SU-DHL-6 (cell line): Measurements from ENCODE around the gene IGF2BP2.

ENCODE experiments used
- H2AFZ ChIP-seq: fragments of 200-600 bp; sonication (generic); 2 replicates; pipeline ENCODE4 v1.6.1; 2014; ENCODE audit warnings: low read depth, mild to moderate bottlenecking, moderate library complexity, mixed read lengths, antibody characterized with exemption, low read length; ENCODE audit not compliant: severe bottlenecking
- H3F3A ChIP-seq: fragments of 200-600 bp; shearing (Covaris generic); 2 replicates; pipeline ENCODE4 v1.6.0; 2016; ENCODE audit warnings: antibody characterized with exemption, mild to moderate bottlenecking; ENCODE audit not compliant: insufficient read depth
- H3K27ac ChIP-seq: fragments of 200-600 bp; sonication (generic); 2 replicates; pipeline ENCODE4 v1.5.1; 2016; ENCODE audit warnings: low read depth, mild to moderate bottlenecking, low read length, moderate library complexity, mixed read lengths
- H3K27me3 ChIP-seq: fragments of 200-600 bp; sonication (generic), shearing (Covaris generic); 2 replicates; pipeline ENCODE4 v1.6.0; 2014; ENCODE audit warnings: mild to moderate bottlenecking, low read length
- H3K36me3 ChIP-seq: fragments of 200-600 bp; sonication (generic); 2 replicates; pipeline ENCODE4 v1.6.1; 2014; ENCODE audit warnings: mild to moderate bottlenecking, low read length, mixed read lengths
- H3K4me2 ChIP-seq: fragments of 300-600, 200-600 bp; shearing (Covaris generic), sonication (generic); 2 replicates; pipeline ENCODE4 v1.6.0; 2014; ENCODE audit warnings: low read length, low read depth, mild to moderate bottlenecking; ENCODE audit not compliant: poor library complexity, severe bottlenecking
- H3K4me3 ChIP-seq: fragments of 200-600 bp; sonication (generic); 2 replicates; pipeline ENCODE4 v1.5.1; 2014; ENCODE audit warnings: antibody characterized with exemption, low read length, mild to moderate bottlenecking, mixed read lengths; ENCODE audit not compliant: insufficient read depth, poor library complexity, severe bottlenecking
- H3K79me2 ChIP-seq: fragments of 200-600 bp; sonication (generic); 2 replicates; pipeline ENCODE4 v1.6.1; 2014; ENCODE audit warnings: mild to moderate bottlenecking, low read length, moderate library complexity; ENCODE audit not compliant: insufficient read depth
- H3K9ac ChIP-seq: fragments of 200-600 bp; sonication (generic); 2 replicates; pipeline ENCODE4 v1.7.0; 2014; ENCODE audit warnings: mild to moderate bottlenecking, low read length
- H3K9me2 ChIP-seq: fragments of 200-600 bp; sonication (generic); replicated peaks from 2 replicates; pipeline ENCODE4 v1.6.1; 2014; ENCODE audit warnings: low read length; ENCODE audit not compliant: insufficient read depth
- H3K9me3 ChIP-seq: fragments of 200-600 bp; sonication (generic); 2 replicates; pipeline ENCODE4 v1.6.1; 2014; ENCODE audit warnings: low read length, mixed read lengths; ENCODE audit not compliant: insufficient read depth
- H4K20me1 ChIP-seq: fragments of 200-600 bp; sonication (generic); 2 replicates; pipeline ENCODE4 v1.6.1; 2014; ENCODE audit warnings: low read depth, mild to moderate bottlenecking, antibody characterized with exemption, low read length, moderate library complexity, mixed read lengths
- CTCF ChIP-seq: fragments of 200-600 bp; sonication (generic); IDR thresholded peaks from one replicate; pipeline ENCODE4 v1.5.1; 2017; ENCODE audit warnings: antibody characterized with exemption, mild to moderate bottlenecking, low read length, moderate library complexity; ENCODE audit not compliant: insufficient read depth, poor library complexity, severe bottlenecking
- EZH2phosphoT487 ChIP-seq: fragments of 200-600 bp; sonication (generic), shearing (Covaris generic); conservative IDR thresholded peaks from 2 replicates; pipeline ENCODE4 v1.6.1; 2018; ENCODE audit warnings: mild to moderate bottlenecking, antibody characterized with exemption, low read length, moderate library complexity, mixed read lengths

Gene IGF2BP2

GRCh38 chr3:185713015-185713414 lies 111.8 kb downstream of the IGF2BP2 start:
- Histone ChIP-seq H3K4me2 (no peak overlapping the region), H3K27ac (no peak overlapping the region), H3K27me3 (no peaks in the 10 kb centered on the region), H3K9me3 (no peaks in the 10 kb centered on the region), H3K9ac (no peak overlapping the region), H3K79me2 (no peaks in the 10 kb centered on the region), H3K9me2 (no peaks in the 10 kb centered on the region), H2AFZ (no peak overlapping the region), H3K36me3 (no peaks in the 10 kb centered on the region), H4K20me1 (no peaks in the 10 kb centered on the region), H3K4me3 (no peak overlapping the region), H3F3A (no peaks in the 10 kb centered on the region)
- TF ChIP-seq EZH2phosphoT487 (no peak), CTCF (no peak)

- H3K4me2 ChIP-seq, result no peak overlapping the region
- H3K4me3 ChIP-seq, result no peak overlapping the region
- no peak overlapping the region for H3K9ac ChIP-seq
- H3K79me2 ChIP-seq, result no peaks in the 10 kb centered on the region
- H3K9me2 ChIP-seq, result no peaks in the 10 kb centered on the region
- H3K9me3 ChIP-seq, result no peaks in the 10 kb centered on the region
- H3K36me3 ChIP-seq, result no peaks in the 10 kb centered on the region
- H4K20me1 ChIP-seq, result no peaks in the 10 kb centered on the region
- no peaks in the 10 kb centered on the region for H3K27me3 ChIP-seq
- H2AFZ ChIP-seq, result no peak overlapping the region
- no peak overlapping the region for H3K27ac ChIP-seq
- H3F3A ChIP-seq, result no peaks in the 10 kb centered on the region
- no peak for TF ChIP-seq EZH2phosphoT487
- no peak for TF ChIP-seq CTCF
These were observed 112.5 kb downstream of the IGF2BP2 start for GRCh38 chr3:185712337-185712736.

- no peak overlapping the region for H3K9ac ChIP-seq
- H2AFZ ChIP-seq, result no peak overlapping the region
- no peaks in the 10 kb centered on the region for H3F3A ChIP-seq
- H3K27me3 ChIP-seq, result no peaks in the 10 kb centered on the region
- H3K79me2 ChIP-seq, result no peaks in the 10 kb centered on the region
- H3K9me2 ChIP-seq, result no peaks in the 10 kb centered on the region
- H3K4me3 ChIP-seq, result no peak overlapping the region
- H3K27ac ChIP-seq, result no peak overlapping the region
- H4K20me1 ChIP-seq, result no peaks in the 10 kb centered on the region
- no peak for TF ChIP-seq EZH2phosphoT487
- no peak for TF ChIP-seq CTCF
- no peaks in the 10 kb centered on the region for H3K36me3 ChIP-seq
- no peak overlapping the region for H3K4me2 ChIP-seq
- H3K9me3 ChIP-seq, result no peaks in the 10 kb centered on the region
These were observed 113.5 kb downstream of the IGF2BP2 start for GRCh38 chr3:185711255-185711870.
